Upper lobe of left lung (tissue), 4 donors: Measurements from ENCODE around the gene PDK1.

Source experiments
- CTCF ChIP-seq, 6 experiments: fragments of 450-650 bp in 4 of 6; fragments of 200-600 bp in 2 of 6; sonication (generic) in 2 of 6; IDR thresholded peaks; one replicate each; pipeline ENCODE4 v1.5.1; 2016 to 2019; ENCODE audit warnings: antibody characterized with exemption in 6 of 6
- EP300 ChIP-seq, 4 donors: sonication (generic); formaldehyde crosslinking; IDR thresholded peaks; one replicate each; pipeline ENCODE4 v1.5.1; 2017; ENCODE audit warnings: antibody characterized with exemption in 4 of 4, control low read depth in 2 of 4

GRCh38 chr2:172607379-172607928 is 51.6 kb downstream of the PDK1 start:
- TF ChIP-seq EP300 (IDR thresholded peaks at IDR 0.05) (no peak), CTCF (IDR thresholded peaks at IDR 0.05) (no peak)
